ENCODE results near the gene PBX3.

PBX3 gene

GRCh38 chr9:125787715-125788114 lies 40.5 kb downstream of the PBX3 start:
- Histone ChIP-seq H3K4me1 (ENCODE audit: control insufficient read depth, low read length) (no peaks in the 10 kb centered on the region), H3K4me2 (ENCODE audit: low read length) (no peak overlapping the region), H3K4me3 (ENCODE audit: low read length) (no peak overlapping the region), H3F3A (ENCODE audit: control insufficient read depth, insufficient read depth) (no peaks in the 10 kb centered on the region), H3K79me2 (ENCODE audit: control insufficient read depth, low read length) (peaks cover 5% of the 10 kb centered on the region; the same call in 1 of the 2 replicates), H3K27me3 (ENCODE audit: control insufficient read depth, low read length) (no peaks in the 10 kb centered on the region), H3K36me3 (ENCODE audit: control insufficient read depth, low read length) (no peaks in the 10 kb centered on the region), H3K9me2 (replicated peaks; ENCODE audit: control insufficient read depth, low read length) (no peaks in the 10 kb centered on the region), H3K9me3 (ENCODE audit: control insufficient read depth, insufficient read depth, low read length) (no peaks in the 10 kb centered on the region), H3K27ac (ENCODE audit: low read depth, low read length) (no peak overlapping the region), H4K20me1 (ENCODE audit: control insufficient read depth, insufficient read depth, low read depth, low read length) (no peaks in the 10 kb centered on the region)
- TF ChIP-seq EZH2phosphoT487 (IDR thresholded peaks at IDR 0.05; ENCODE audit: borderline replicate concordance, low read length) (no peak), CTCF (IDR thresholded peaks at IDR 0.05; ENCODE audit: low read depth, low read length, poor library complexity, severe bottlenecking) (no peak)

- Histone ChIP-seq H3K4me2 (ENCODE audit: low read length) (no peak overlapping the region), H3K27me3 (ENCODE audit: control insufficient read depth, low read length) (no peaks in the 10 kb centered on the region), H3K27ac (ENCODE audit: low read depth, low read length) (no peak overlapping the region), H3K9me3 (ENCODE audit: control insufficient read depth, insufficient read depth, low read length) (no peaks in the 10 kb centered on the region), H3K79me2 (ENCODE audit: control insufficient read depth, low read length) (0 out of 2 replicates have a peak, but pooled peaks cover 5% of the 10 kb centered on the region), H3K4me1 (ENCODE audit: control insufficient read depth, low read length) (no peaks in the 10 kb centered on the region), H4K20me1 (ENCODE audit: control insufficient read depth, insufficient read depth, low read depth, low read length) (no peaks in the 10 kb centered on the region), H3F3A (ENCODE audit: control insufficient read depth, insufficient read depth) (no peaks in the 10 kb centered on the region), H3K36me3 (ENCODE audit: control insufficient read depth, low read length) (no peaks in the 10 kb centered on the region), H3K4me3 (ENCODE audit: low read length) (no peak overlapping the region), H3K9me2 (replicated peaks; ENCODE audit: control insufficient read depth, low read length) (no peaks in the 10 kb centered on the region)
- TF ChIP-seq CTCF (IDR thresholded peaks at IDR 0.05; ENCODE audit: low read depth, low read length, poor library complexity, severe bottlenecking) (no peak), EZH2phosphoT487 (IDR thresholded peaks at IDR 0.05; ENCODE audit: borderline replicate concordance, low read length) (no peak)
These were observed 42.0 kb downstream of the PBX3 start for GRCh38 chr9:125789196-125789595.

GRCh38 chr9:125794708-125795107 lies 47.5 kb downstream of the PBX3 start:
- Histone ChIP-seq H3K4me3 (ENCODE audit: low read length) (no peak overlapping the region), H3K79me2 (ENCODE audit: control insufficient read depth, low read length) (no peaks in the 10 kb centered on the region), H3K36me3 (ENCODE audit: control insufficient read depth, low read length) (no peaks in the 10 kb centered on the region), H3K27me3 (ENCODE audit: control insufficient read depth, low read length) (no peaks in the 10 kb centered on the region), H3K9me2 (replicated peaks; ENCODE audit: control insufficient read depth, low read length) (no peaks in the 10 kb centered on the region), H4K20me1 (ENCODE audit: control insufficient read depth, insufficient read depth, low read depth, low read length) (no peaks in the 10 kb centered on the region), H3K4me1 (ENCODE audit: control insufficient read depth, low read length) (no peaks in the 10 kb centered on the region), H3K9me3 (ENCODE audit: control insufficient read depth, insufficient read depth, low read length) (no peaks in the 10 kb centered on the region), H3K4me2 (ENCODE audit: low read length) (no peak overlapping the region), H3K27ac (ENCODE audit: low read depth, low read length) (no peak overlapping the region), H3F3A (ENCODE audit: control insufficient read depth, insufficient read depth) (no peaks in the 10 kb centered on the region)
- no peak for TF ChIP-seq EZH2phosphoT487 (IDR thresholded peaks at IDR 0.05; ENCODE audit: borderline replicate concordance, low read length)
- no peak for TF ChIP-seq CTCF (IDR thresholded peaks at IDR 0.05; ENCODE audit: low read depth, low read length, poor library complexity, severe bottlenecking)
